RKO (cell line): ENCODE results near the gene LRRK1.

ENCODE experiments used
- DNase-seq: peaks from one replicate; pipeline ENCODE4 v3.0.0-alpha.2; 2016; ENCODE audit warnings: low spot score

The LRRK1 gene

DNA sequence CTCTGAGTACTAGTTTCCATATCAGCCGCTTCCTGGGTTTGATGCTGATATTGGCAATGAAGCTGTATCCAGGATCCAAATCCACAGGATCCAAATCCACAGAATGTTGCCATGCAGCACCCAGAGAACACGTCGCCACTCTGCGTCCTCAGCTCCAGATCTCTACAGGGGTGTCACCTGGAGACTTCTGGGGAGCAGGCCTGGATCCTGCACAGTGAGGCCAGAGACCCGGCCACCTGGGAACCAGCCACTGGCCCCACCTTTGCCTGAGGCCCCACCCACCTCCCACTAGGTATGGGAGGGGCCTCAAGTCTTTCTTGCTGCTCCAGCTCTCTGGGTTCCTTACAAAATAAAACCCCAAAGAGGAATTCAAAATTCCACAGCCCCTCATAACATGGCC is 123.9 kb downstream of the LRRK1 start:
- DNase-seq, result no peak

DNA sequence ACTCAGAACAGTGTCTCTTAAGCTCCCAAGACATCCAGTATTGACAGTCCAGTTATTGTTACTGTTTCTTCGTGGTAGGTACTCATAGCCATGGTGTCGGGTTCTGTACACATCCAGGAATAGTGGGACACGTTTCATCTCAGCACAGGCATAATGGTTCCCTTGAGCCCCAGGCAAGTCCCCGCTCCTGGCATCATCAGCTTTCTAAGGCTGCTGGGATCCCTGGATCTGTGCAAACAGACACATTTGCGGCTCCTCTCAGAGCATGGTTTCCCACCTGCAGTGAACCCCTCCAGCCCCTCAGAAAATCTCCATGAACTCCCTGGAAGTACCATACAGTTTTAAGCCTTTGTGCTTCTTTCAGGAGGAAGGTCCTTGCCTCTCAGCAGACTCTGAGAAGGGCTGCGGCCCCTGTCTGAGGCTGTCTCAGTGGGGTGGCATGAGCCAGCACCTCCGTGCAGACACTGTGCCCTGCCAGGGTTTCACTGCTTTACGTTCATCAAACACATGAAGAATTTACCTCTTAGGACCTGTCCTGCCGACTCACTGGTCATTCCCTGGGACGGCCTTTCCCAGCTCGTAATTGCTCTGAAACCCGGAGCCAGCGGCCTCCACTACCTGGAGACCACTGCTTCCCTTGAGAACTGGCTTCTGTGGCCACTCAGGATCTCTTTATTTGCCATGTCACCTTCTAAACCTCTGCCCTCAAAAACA is 124.9 kb downstream of the LRRK1 start:
- DNase-seq, result no peak

DNA sequence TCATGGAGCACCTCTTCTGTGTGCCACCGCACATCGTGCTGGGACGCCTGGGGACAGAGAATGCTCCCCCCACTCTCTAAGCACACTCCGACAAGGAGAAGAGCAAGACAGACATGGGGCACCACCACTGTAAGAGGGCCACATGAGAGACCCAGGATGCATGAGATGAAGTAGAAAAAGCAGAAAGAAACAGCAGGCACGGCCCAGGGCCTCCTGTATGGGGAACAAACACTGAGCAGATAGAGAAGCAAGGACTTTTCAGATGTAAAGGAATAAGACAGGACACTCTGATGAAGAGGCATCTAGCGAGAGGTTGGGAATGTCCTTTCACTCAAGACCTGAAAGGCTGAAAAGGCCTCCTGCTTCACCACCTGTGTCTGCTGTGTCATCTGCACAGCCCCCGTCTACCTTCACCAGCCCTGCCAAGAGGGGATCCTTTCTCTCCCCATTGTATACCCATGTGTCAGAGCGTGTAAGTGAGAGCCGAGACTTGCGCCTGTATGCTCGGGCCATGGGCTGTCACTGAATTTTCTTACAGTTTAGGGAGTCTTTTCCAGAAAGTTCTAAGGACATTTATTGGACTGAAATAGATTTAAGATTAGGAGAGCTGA is 125.6 kb downstream of the LRRK1 start:
- DNase-seq, result no peak

DNA sequence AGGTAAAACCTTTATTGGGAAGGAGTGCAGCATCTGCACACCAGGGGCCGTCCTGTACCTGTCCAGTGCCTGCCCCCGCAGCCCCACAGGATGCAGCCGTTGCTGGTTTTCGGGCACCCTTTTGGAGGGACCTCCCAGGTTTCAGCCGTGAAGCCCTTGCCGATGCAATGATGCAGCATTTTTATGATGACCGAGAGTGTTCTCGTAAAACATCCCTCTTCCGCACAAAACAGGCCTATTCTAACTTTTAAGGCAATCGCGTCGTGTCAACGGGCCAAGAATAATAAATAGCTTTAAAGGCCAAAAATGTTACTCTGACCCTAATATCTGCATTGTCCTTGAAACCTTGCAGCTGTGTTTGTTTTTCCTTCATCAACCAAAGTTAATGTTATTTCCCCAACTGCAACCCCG is 126.1 kb downstream of the LRRK1 start:
- no peak for DNase-seq

DNA sequence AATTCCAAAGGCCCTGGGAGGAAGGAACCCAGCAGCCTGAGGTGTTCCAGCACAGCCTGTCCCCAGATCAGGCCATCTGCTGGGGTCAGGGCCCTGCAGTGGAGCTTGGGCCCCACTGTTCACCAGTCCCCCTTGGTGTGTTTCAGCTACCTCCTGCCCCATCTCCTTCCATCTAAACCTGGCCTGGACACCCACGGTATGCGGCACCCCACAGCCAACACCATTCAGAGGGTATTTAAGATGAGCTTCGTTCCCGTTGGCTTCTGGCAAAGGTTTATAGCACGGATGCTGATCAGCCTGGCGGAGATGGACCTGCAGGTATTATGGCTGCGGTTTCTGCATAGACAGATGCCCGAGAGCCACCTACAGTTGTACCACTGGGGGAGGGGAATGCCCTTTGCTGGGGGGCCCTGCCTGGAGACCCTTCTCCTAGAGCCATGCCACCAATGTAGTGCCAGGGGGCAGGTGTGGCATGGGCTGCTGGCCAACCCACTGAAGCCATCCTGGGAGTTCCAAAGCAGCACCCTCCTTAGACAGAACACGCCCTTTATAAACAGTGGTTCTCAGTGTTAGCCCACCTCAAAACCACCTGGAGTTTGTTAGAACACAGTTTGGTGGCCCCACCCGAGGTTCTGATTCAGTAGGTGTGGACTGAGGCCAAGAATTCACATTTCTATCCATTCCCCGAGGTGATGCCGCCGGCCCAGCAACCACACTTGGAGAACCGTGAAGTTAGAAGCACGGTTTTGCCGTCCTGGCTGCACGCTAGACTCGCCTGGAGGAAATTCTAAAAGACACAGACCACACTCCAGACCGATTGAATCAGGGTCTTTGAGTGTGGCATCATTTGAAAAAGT is 126.9 kb downstream of the LRRK1 start:
- no peak for DNase-seq

DNA sequence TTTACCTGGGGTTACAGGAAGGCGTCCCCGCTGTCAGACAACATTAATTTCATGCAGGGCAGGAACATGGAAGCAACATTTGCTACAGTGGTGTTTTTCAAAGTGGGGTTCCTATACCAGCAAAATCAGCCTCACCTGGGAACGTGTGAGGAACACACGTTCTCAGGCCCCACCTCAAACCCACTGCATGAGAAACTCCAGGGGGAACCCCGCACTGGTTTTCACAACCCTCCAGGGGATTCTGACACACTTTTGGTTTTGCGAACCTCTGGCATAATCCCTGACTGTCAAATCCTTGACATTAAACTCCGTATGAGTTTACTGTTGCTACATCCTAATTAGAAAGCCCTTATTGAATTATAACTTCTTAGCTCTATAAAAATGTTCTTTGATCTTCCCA is 127.7 kb downstream of the LRRK1 start:
- DNase-seq, result no peak

DNA sequence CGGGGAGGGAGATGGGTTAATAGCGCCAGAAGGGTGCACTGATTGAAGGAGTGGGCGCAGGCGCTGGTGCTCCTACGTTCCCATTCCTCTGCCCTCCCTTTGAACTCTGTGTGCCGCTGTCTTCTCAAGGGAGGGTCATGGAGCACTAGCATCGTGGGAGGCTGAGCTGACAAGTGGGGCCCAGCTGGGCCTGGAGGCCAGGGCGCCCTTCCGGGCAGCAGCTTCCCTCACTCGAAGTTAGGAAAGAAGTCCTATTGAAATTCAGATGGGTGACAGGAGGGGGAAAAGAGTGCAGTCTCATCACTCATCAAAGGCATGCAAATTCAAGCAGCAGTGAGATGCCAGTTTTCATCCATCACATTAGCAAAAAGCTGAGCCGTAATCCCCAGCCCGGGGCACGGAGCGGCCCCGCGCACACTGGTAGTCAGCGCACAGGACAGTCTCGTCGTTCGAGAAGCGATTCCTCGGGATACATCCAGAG is 128.2 kb downstream of the LRRK1 start:
- DNase-seq, result no peak

DNA sequence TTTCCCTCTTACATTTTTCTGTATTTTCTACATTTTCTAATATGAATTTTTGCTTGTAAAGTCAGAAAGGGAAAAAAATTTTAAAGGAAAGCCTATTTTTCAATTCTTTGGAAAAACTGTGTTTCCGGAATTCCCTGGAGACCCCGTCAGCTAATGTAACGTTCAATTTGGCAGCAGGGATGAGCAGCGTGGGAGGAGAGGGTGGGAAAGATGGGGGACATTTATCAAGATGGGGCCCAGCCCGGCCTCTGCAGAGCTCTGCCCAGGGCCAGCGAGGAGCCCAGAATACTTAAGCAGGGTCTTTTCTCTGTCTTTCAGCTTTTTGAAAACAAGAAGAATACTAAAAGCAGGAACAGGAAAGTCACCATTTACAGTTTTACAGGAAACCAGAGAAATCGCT is 129.0 kb downstream of the LRRK1 start:
- DNase-seq, result no peak

DNA sequence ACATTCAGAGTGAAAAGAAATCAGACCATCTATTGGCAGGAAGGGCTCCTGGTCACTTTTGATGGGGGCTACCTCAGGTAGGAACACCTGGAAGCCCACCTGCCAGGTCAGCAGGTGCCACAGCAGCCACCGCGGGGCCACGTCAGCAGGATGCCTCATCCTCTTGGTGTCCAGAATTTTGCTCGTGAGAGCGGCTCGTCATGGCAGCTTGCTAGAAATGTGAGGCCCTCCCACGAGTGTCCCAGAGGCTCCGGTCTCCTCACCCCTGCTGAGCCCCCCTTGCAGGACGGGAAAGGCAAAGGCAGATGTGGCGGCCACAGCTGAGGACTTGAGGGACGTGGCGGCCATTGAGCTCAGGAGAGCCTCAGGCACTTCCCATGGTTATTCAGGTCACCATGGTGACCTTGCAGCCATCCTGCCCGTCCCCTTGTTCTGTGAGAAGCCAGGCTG is 129.4 kb downstream of the LRRK1 start:
- DNase-seq, result no peak

DNA sequence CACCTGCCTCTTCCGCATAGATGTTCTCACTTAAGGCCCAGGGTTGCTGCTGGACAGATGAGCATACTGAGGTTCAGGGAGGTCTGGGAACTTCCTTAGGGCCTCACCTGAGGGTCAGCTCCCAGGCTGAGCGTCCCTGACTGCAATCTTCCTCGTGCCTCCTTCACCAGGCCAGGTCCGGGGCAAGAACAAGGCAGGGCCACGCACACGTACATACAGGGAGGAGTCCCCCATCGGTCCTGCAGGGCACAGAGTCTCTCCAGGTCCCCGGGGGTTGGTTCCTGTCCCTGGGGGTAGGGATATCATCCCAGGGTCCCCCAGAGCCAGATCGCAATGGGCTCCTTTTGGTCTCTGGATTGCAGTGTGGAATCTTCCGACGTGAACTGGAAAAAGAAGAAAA is 130.1 kb downstream of the LRRK1 start:
- DNase-seq, result no peak

DNA sequence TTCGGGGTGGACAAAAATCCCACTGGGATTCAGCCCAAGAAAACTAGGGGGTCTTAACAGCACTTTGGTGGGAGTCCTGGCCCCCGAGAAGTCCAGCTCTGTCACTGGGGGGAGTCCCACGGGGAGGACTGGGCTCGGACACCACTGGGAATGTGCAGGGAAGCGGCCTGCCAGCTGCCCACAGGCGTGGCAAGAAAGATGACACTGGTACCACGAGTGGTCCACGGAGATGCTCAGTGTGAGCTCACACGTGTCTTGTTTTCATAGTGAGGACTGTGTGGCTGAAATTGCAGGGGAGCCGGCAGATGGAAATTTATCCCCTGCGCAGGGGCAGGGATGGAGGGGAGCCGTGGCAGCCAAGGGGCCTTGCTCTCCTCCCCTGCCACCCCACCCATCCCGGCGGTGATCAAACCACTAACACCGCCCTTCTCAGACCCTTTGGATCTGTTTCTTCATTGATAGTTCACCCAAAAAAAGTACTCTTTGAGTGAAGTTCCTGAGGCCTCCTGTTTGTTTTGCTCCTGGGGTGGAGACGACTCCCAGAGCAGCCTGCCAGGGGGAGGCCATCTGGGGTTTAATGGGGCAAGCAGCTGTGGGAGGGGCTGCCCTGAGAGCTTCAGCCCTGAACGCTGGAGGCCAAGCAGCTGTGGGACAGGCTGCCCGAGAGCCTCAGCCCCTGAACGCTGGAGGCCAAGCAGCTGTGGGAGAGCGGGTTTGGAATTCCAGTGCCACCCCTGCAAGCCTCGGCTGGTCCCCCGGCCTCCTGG is 130.9 kb downstream of the LRRK1 start:
- DNase-seq, result no peak

DNA sequence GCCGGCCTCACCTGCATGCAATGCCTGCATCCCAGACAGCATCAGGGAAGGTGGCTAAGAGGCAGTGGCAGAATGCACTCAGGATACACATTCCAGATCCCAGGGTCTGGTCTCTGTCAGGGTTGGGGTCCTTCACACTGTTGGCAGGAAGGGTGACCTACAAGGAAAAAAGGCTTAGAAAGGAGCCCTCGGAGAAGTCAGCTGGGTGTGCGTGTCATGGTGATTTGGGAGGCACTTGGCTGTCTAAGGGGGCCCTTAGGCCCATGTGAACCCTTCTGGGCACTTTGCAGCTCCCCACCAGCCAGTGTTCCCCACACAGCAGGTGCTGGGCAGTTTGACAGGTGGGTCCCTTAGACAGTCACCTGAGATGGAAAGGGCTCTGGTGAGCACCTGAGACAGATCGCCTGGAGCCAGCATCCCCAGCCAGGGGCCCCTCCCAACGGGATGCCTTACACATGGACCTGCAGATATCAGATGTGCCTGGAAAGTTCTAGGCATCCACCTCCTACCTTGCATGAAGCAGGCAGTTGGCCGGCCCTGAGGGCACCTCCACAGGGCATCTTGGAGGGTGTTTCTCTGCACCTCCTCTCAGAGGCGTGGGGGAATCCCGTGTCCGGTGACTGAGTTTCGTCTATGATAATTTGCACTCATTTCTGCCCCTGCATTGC is 131.6 kb downstream of the LRRK1 start:
- DNase-seq, result no peak

DNA sequence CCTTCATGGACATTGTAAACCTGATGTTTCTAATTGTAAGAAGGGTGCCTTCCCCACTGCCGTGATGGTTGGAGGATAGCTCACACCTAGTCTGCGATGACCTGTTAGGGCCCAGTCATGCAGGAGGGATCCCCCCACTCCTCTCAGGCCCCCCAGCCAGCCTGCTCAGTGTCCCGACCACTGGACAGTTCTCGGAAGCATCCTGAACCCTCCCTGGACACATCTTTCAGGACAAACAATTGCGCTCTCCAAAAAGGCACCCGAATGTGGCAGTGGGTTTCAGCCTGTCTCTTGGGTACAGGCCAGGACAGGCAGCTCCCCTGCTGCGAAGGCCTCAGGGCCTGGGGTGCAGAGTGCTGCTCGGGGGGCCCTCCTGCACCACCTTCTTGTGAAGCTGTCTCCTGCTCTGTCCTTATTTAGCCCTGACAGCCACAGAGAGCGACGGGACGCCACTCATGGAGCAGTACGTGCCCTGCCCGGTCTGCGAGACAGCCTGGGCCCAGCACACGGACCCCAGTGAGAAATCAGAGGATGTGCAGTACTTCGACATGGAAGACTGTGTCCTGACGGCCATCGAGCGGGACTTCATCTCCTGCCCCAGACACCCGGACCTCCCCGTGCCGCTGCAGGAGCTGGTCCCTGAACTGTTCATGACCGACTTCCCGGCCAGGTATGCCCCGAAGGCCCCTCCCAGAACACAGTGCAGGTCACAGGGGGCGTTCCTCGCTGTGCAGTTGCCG is 132.3 kb downstream of the LRRK1 start:
- no peak for DNase-seq

DNA sequence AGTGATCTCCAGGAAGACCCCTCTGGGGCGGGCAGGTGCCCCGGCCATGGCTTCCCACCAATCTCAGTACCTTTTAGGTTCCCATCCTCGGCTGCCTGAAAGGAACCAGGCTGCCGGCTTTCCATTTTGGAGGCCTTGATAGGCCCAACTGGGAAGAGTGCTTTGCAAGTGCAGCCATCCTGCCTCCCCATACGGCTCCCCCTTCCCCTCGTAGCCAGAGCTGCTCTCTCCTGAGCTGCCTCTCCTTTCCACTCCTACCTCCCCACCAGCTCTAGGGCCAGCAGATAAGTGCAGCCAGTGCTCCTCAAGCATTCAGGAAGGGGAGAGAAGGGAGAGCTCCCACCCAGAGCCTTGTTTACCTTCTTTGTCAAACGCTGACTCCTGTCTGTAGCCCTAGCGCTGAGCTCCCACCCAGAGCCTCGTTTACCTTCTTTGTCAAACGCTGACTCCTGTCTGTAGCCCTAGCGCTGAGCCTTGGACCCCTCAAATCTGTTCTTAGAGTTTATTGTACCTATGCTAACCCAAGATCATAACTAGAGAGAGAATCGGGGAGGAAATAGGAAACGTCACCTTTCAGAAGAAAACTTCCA is 133.0 kb downstream of the LRRK1 start:
- DNase-seq, result no peak

DNA sequence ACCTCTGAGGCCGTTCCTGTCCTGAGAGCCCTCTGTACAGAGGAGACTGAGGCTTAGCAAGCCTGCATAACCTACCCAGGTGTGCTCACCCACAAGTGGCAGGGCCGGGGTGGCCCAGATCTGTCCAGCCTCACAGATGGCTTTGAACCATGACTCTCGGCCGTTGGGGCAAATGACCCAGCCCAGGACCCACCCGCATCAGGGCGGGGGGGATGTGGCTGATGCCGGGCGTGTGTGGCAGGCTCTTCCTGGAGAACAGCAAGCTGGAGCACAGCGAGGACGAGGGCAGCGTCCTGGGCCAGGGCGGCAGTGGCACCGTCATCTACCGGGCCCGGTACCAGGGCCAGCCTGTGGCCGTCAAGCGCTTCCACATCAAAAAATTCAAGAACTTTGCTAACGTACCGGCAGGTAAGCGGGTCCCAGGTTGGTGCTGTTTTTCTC is 133.5 kb downstream of the LRRK1 start:
- DNase-seq, result no peak

DNA sequence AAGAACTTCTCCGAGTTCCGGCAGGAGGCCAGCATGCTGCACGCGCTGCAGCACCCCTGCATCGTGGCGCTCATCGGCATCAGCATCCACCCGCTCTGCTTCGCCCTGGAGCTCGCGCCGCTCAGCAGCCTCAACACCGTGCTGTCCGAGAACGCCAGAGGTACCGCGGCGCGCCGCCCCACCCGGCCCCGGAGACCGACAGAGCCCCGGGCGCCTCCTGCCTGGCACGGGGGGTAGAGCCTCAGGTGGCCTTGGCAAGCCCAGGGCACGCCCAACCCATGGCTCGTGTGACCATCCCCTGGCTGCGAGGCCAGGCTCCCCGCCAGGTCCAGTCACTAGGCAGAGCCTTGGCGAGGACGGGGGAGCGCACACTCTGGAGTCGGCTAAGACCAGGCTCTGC is 134.1 kb downstream of the LRRK1 start:
- no peak for DNase-seq

DNA sequence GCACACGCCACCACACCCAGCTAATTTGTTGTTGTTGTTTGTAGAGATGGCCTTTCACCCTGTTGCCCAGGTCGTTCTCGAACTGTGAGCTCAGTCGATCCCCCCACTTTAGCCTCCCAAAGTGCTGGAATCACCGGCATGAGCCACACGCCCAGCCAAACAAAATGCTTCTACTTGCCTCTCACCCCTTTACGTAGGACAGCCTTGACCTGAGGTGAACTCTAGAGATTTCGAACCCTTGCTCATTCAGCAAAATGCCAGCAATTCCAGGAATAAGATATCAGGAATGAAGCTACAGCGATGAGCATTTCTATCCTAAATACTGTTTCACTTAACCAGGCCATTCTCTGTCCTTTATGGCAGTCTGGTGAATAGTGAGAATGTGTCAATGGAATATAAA is 135.0 kb downstream of the LRRK1 start:
- DNase-seq, result no peak

DNA sequence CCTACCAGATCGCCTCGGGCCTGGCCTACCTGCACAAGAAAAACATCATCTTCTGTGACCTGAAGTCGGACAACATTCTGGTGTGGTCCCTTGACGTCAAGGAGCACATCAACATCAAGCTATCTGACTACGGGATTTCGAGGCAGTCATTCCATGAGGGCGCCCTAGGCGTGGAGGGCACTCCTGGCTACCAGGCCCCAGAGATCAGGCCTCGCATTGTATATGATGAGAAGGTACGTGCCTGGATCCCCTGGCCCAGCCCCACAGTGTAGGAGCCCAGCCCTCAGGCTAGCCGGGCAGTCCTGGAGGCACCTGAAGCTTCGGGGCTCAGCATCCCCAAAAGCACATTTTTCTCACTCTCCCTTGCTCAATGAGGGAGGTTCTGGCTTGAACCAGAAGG is 135.8 kb downstream of the LRRK1 start:
- no peak for DNase-seq

DNA sequence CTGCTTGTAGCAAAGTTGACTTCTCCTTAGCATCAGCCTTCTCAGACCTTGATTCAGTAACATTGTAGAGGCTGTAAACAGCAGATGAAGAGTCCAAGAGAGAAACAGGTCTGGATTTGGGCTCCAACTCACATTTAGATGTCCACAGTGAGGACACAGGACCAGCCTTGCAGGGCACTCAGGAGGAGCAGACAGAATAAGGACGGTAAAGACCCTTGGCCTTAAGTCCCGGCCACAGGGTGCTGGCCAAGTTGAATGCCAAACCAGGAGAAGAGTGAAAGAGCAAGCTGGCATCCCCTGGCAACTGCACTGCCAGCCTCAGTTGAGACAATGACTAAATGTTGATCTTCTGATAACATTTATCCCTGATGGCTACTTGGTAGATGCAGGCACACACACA is 136.3 kb downstream of the LRRK1 start:
- DNase-seq, result no peak
